GM19240 (cell line): ENCODE data around the gene TREM2.

Experiments used
- DNase-seq: peaks from one replicate; pipeline ENCODE4 v3.0.0; 2011; ENCODE audit warnings: low spot score; ENCODE audit not compliant: insufficient read length

The TREM2 gene

GRCh38 chr6:41184761-41185160 lies 21.8 kb upstream of the TREM2 start:
- no peak for DNase-seq

GRCh38 chr6:41182069-41183034 lies 19.4 kb upstream of the TREM2 start:
- no peak for DNase-seq

GRCh38 chr6:41181566-41181965 lies 18.6 kb upstream of the TREM2 start:
- no peak for DNase-seq

GRCh38 chr6:41179163-41179562 lies 16.2 kb upstream of the TREM2 start:
- no peak for DNase-seq

- no peak for DNase-seq
These were observed 14.8 kb upstream of the TREM2 start for GRCh38 chr6:41177695-41178094.

GRCh38 chr6:41177287-41177686 lies 14.4 kb upstream of the TREM2 start:
- no peak for DNase-seq

GRCh38 chr6:41176189-41176588 lies 13.3 kb upstream of the TREM2 start:
- DNase-seq = no peak

- DNase-seq = no peak
These were observed 12.2 kb upstream of the TREM2 start for GRCh38 chr6:41175084-41175483.

- no peak for DNase-seq
These were observed 11.7 kb upstream of the TREM2 start for GRCh38 chr6:41174610-41175009.

- no peak for DNase-seq
These were observed 9.0 kb upstream of the TREM2 start for GRCh38 chr6:41171908-41172307.

- DNase-seq = no peak
These were observed 7.7 kb upstream of the TREM2 start for GRCh38 chr6:41170547-41171160.

- DNase-seq = no peak
These were observed 4.5 kb upstream of the TREM2 start for GRCh38 chr6:41167173-41167963.

GRCh38 chr6:41164551-41165120 lies 1.7 kb upstream of the TREM2 start:
- DNase-seq = no peak

GRCh38 chr6:41163419-41163717 lies 452 bp upstream of the TREM2 start:
- no peak for DNase-seq

GRCh38 chr6:41161851-41162552 lies 914 bp downstream of the TREM2 start:
- no peak for DNase-seq

GRCh38 chr6:41161380-41161779 lies 1.5 kb downstream of the TREM2 start:
- no peak for DNase-seq

- no peak for DNase-seq
These were observed 2.0 kb downstream of the TREM2 start for GRCh38 chr6:41160933-41161332.

GRCh38 chr6:41159415-41160082 lies 3.4 kb downstream of the TREM2 start:
- DNase-seq = no peak

GRCh38 chr6:41157323-41157722 lies 5.6 kb downstream of the TREM2 start:
- DNase-seq = no peak

GRCh38 chr6:41156771-41157170 lies 6.1 kb downstream of the TREM2 start:
- no peak for DNase-seq

GRCh38 chr6:41156001-41156400 lies 6.9 kb downstream of the TREM2 start:
- DNase-seq = no peak
